ENCODE results near the gene TRAPPC6A. TPM values are rescaled to one million over a fixed set of nuclear protein-coding genes. Genes with fewer than 3 reads are reported as not detected.

Gene TRAPPC6A
- total RNA-seq, 1 experiment from 2014 or later, result 32.2 TPM

DNA sequence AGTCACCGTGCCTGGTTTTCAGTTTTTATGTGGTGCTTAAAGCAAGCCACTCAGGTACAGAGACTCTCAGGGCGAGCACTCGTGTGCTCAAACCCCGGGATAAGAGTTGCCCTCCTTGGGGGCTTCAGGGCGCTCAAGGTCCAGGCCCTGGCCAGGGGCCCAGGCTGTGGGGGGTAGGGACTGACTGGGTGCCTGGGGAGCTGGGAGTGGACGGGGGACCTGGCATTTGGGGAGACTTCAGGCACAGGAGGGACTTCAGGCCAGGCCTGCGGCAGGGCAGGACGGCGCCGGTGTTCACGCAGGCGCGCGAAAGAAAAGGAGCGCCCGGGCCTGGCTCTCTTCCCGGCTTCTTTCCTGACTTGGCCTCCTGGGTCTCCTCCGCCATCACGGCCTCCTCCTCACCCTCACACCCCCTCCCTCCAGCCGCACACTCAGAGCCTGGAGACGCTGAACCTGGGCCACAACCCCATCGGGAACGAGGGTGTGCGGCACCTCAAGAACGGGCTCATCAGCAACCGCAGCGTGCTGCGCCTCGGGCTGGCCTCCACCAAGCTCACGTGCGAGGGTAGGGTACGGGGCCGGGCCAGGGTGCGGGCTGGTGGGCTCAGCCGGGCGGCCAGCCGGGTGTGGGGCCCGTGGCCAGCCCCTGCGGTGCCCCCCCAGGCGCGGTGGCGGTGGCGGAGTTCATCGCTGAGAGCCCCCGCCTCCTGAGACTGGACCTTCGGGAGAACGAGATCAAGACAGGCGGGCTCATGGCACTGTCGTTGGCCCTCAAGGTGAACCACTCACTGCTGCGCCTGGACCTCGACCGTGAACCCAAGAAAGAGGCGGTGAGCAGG, 33.4 kb downstream of the TRAPPC6A start:
- no peaks in the 10 kb centered on the region for H3K36me3 ChIP-seq (ENCODE audit: insufficient read depth, low read length)

DNA sequence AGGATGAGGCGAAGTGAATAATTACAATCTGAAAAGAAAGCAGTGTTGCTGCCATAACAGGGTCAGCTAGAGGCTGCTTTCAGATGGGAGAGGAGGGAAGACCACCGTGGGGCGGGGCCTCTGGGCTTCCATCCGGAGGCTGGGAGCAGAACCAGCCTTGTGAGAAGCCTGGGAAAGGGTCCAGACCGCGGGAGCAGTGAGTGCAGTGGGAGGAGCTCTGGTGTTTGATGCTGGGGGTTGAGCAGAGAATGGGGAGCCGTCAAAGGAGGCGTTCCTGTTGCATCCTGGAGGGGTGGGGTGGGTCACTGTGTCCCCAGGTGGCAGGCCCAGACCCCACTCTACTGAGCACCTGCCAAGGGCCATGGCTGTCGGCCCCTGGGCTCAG, 35.3 kb downstream of the TRAPPC6A start:
- no peak overlapping the region for H3K9ac ChIP-seq (ENCODE audit: low read length)

More for the DNA sequence above, 33.4 kb downstream of the TRAPPC6A start:
- no peaks in the 10 kb centered on the region for H3K27me3 ChIP-seq (ENCODE audit: low read length)
- no peaks in the 10 kb centered on the region for H3K4me1 ChIP-seq (ENCODE audit: low read length)
- H3K9me2 ChIP-seq (replicated peaks; ENCODE audit: insufficient read depth, low read length), result no peaks in the 10 kb centered on the region
- H3K79me2 ChIP-seq (ENCODE audit: low read length), result peaks cover 3% of the 10 kb centered on the region; the same call in 1 of the 2 replicates
- no peak overlapping the region for H3K4me3 ChIP-seq (ENCODE audit: low read length)
- no peak overlapping the region for H2AFZ ChIP-seq (ENCODE audit: low read length)
- H3K9me3 ChIP-seq (ENCODE audit: low read length), result no peaks in the 10 kb centered on the region
- H4K20me1 ChIP-seq (ENCODE audit: insufficient read depth, low read depth, low read length), result no peaks in the 10 kb centered on the region
- no peak overlapping the region for H3K27ac ChIP-seq (ENCODE audit: low read length)
- no peak for DNase-seq
- H3K9ac ChIP-seq (ENCODE audit: low read length), result no peak overlapping the region
- no peak overlapping the region for H3K4me2 ChIP-seq (ENCODE audit: low read depth, low read length, poor library complexity, severe bottlenecking)

DNA sequence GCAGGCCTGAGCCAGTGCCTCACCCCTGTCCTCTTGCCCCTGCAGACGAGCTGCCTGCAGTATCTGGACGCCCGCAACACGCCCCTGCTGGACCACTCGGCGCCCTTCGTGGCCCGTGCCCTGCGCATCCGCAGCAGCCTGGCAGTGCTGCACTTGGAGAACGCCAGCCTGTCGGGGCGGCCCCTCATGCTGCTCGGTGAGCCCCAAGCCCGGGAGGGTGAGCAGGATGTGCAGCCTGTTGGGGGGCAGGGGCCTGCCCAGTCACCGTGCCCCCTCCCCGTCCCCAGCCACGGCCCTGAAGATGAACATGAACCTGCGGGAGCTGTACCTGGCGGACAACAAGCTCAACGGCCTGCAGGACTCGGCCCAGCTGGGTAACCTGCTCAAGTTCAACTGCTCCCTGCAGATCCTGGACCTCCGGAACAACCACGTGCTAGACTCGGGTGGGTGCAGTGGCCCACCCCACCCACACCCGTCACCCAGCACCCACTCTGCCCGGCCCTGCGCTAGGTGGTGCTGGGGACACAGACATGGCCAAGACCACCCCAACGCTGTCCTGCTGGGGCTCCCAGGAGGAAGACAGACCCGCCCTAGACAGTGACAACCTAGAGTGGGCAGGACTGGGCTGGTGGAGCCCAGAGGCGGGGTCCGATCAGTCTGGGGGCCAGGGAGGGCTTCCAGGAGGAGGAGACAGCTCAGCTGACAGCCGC, 35.9 kb downstream of the TRAPPC6A start:
- Histone ChIP-seq H3K9me3 (ENCODE audit: low read length) (no peaks in the 10 kb centered on the region), H3K4me2 (ENCODE audit: low read depth, low read length, poor library complexity, severe bottlenecking) (no peak overlapping the region), H4K20me1 (ENCODE audit: insufficient read depth, low read depth, low read length) (no peaks in the 10 kb centered on the region), H3K79me2 (ENCODE audit: low read length) (peaks cover 20% of the 10 kb centered on the region), H3K36me3 (ENCODE audit: insufficient read depth, low read length) (no peaks in the 10 kb centered on the region), H3K27ac (ENCODE audit: low read length) (no peak overlapping the region), H2AFZ (ENCODE audit: low read length) (no peak overlapping the region), H3K9ac (ENCODE audit: low read length) (no peak overlapping the region), H3K4me1 (ENCODE audit: low read length) (peaks cover 15% of the 10 kb centered on the region), H3K9me2 (replicated peaks; ENCODE audit: insufficient read depth, low read length) (no peaks in the 10 kb centered on the region), H3K4me3 (ENCODE audit: low read length) (no peak overlapping the region), H3K27me3 (ENCODE audit: low read length) (no peaks in the 10 kb centered on the region)
- DNase-seq, result no peak

More for the DNA sequence above, 35.3 kb downstream of the TRAPPC6A start:
- H3K27me3 ChIP-seq (ENCODE audit: low read length), result no peaks in the 10 kb centered on the region
- no peak overlapping the region for H3K4me3 ChIP-seq (ENCODE audit: low read length)
- no peaks in the 10 kb centered on the region for H4K20me1 ChIP-seq (ENCODE audit: insufficient read depth, low read depth, low read length)
- DNase-seq, result no peak
- H3K79me2 ChIP-seq (ENCODE audit: low read length), result peaks cover 17% of the 10 kb centered on the region
- H3K36me3 ChIP-seq (ENCODE audit: insufficient read depth, low read length), result no peaks in the 10 kb centered on the region
- H3K4me1 ChIP-seq (ENCODE audit: low read length), result peaks cover 10% of the 10 kb centered on the region
- no peak overlapping the region for H2AFZ ChIP-seq (ENCODE audit: low read length)
- H3K9me2 ChIP-seq (replicated peaks; ENCODE audit: insufficient read depth, low read length), result no peaks in the 10 kb centered on the region
- H3K9me3 ChIP-seq (ENCODE audit: low read length), result no peaks in the 10 kb centered on the region
- no peak overlapping the region for H3K4me2 ChIP-seq (ENCODE audit: low read depth, low read length, poor library complexity, severe bottlenecking)
- H3K27ac ChIP-seq (ENCODE audit: low read length), result no peak overlapping the region

DNA sequence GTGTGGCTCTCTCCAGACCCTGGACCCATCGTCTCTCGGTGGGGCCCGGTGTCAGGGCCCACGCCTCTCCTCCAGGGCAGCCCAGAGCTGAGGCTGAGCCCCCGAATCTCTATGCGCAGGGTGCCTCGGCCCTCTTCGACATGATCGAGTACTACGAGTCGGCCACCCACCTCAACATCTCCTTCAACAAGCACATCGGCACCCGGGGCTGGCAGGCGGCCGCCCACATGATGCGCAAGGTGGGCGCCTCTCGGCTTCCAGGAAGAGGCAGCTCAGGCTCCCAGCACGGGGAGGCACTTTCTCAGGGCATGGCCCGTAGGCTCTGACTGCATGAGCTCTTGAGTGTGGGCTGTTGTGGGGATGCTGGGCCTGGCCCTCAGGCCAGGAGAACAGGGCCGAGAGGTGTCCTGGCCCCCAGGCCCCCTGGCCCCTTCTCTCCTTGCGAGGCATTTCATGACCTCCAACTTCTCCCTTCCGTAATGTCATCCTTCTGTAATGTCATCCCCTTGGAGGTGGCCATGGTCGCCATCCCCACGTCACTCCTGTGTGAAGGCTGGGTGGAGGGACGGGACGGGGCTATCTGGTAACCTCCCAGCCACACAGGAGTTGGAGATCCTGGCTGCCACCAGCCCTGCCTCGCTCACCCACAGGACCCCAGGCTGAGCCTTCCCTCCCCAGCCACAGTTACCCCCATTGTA, 36.7 kb downstream of the TRAPPC6A start:
- no peak overlapping the region for H3K27ac ChIP-seq (ENCODE audit: low read length)
- no peaks in the 10 kb centered on the region for H3K27me3 ChIP-seq (ENCODE audit: low read length)
- no peak overlapping the region for H2AFZ ChIP-seq (ENCODE audit: low read length)
- H3K36me3 ChIP-seq (ENCODE audit: insufficient read depth, low read length), result no peaks in the 10 kb centered on the region
- peaks cover 24% of the 10 kb centered on the region for H3K4me1 ChIP-seq (ENCODE audit: low read length)
- no peak overlapping the region for H3K9ac ChIP-seq (ENCODE audit: low read length)
- H3K9me2 ChIP-seq (replicated peaks; ENCODE audit: insufficient read depth, low read length), result no peaks in the 10 kb centered on the region
- H3K9me3 ChIP-seq (ENCODE audit: low read length), result no peaks in the 10 kb centered on the region
- no peaks in the 10 kb centered on the region for H4K20me1 ChIP-seq (ENCODE audit: insufficient read depth, low read depth, low read length)
- H3K4me2 ChIP-seq (ENCODE audit: low read depth, low read length, poor library complexity, severe bottlenecking), result no peak overlapping the region
- no peak overlapping the region for H3K4me3 ChIP-seq (ENCODE audit: low read length)
- DNase-seq, result no peak
- peaks cover 21% of the 10 kb centered on the region for H3K79me2 ChIP-seq (ENCODE audit: low read length)

DNA sequence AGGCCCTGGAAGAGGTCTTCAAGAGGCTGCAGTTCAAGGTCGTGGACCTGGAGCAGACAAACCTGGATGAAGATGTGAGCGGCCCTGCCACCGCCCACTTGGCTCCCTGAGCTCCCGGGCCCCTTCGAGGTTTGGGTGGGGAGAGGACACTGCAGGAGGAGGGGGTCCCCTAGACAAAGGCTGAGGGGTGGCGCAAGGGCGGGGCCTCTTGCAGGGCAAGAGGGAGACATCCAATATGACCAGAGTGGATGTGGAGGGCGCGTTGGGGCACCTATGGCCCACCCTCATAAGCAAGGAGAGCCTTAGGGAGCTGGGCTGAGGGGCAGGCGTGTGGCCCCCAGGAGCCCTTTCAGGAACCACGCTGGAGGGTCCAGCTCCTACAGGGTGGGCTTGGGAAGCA, 37.5 kb downstream of the TRAPPC6A start:
- H3K9me2 ChIP-seq (replicated peaks; ENCODE audit: insufficient read depth, low read length), result no peaks in the 10 kb centered on the region

DNA sequence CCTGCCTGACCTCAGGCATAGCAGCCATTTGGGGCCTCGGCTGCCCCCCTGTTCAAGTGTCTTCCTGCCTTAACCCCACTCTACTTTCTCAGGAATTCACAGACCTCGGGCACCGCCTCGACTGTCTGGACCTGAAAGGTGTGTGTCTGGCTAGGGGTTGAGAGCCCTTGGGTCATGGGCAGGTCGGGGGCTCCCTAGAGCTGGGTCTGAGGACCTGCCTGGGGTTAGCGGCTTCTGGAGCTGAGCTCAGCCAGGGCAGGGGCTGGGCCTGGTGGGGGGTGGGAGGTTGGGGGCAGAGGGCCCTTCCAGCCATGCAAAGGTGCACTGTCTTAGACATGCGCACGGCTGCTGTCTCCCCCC, 37.9 kb downstream of the TRAPPC6A start:
- Histone ChIP-seq H3K36me3 (ENCODE audit: insufficient read depth, low read length) (no peaks in the 10 kb centered on the region), H3K9me2 (replicated peaks; ENCODE audit: insufficient read depth, low read length) (no peaks in the 10 kb centered on the region), H3K27ac (ENCODE audit: low read length) (no peak overlapping the region), H3K4me2 (ENCODE audit: low read depth, low read length, poor library complexity, severe bottlenecking) (no peak overlapping the region), H4K20me1 (ENCODE audit: insufficient read depth, low read depth, low read length) (no peaks in the 10 kb centered on the region), H3K4me1 (ENCODE audit: low read length) (peaks cover 36% of the 10 kb centered on the region), H3K4me3 (ENCODE audit: low read length) (no peak overlapping the region), H3K9me3 (ENCODE audit: low read length) (no peaks in the 10 kb centered on the region), H2AFZ (ENCODE audit: low read length) (no peak overlapping the region), H3K9ac (ENCODE audit: low read length) (no peak overlapping the region), H3K79me2 (ENCODE audit: low read length) (peaks cover 31% of the 10 kb centered on the region), H3K27me3 (ENCODE audit: low read length) (no peaks in the 10 kb centered on the region)
- no peak for DNase-seq

More for the DNA sequence above, 37.5 kb downstream of the TRAPPC6A start:
- Histone ChIP-seq H4K20me1 (ENCODE audit: insufficient read depth, low read depth, low read length) (no peaks in the 10 kb centered on the region), H3K27me3 (ENCODE audit: low read length) (no peaks in the 10 kb centered on the region), H3K27ac (ENCODE audit: low read length) (no peak overlapping the region), H3K79me2 (ENCODE audit: low read length) (peaks cover 27% of the 10 kb centered on the region), H3K4me1 (ENCODE audit: low read length) (peaks cover 32% of the 10 kb centered on the region), H3K36me3 (ENCODE audit: insufficient read depth, low read length) (no peaks in the 10 kb centered on the region), H3K4me2 (ENCODE audit: low read depth, low read length, poor library complexity, severe bottlenecking) (no peak overlapping the region), H2AFZ (ENCODE audit: low read length) (no peak overlapping the region), H3K9me3 (ENCODE audit: low read length) (no peaks in the 10 kb centered on the region), H3K4me3 (ENCODE audit: low read length) (no peak overlapping the region), H3K9ac (ENCODE audit: low read length) (no peak overlapping the region)
- DNase-seq, result no peak

DNA sequence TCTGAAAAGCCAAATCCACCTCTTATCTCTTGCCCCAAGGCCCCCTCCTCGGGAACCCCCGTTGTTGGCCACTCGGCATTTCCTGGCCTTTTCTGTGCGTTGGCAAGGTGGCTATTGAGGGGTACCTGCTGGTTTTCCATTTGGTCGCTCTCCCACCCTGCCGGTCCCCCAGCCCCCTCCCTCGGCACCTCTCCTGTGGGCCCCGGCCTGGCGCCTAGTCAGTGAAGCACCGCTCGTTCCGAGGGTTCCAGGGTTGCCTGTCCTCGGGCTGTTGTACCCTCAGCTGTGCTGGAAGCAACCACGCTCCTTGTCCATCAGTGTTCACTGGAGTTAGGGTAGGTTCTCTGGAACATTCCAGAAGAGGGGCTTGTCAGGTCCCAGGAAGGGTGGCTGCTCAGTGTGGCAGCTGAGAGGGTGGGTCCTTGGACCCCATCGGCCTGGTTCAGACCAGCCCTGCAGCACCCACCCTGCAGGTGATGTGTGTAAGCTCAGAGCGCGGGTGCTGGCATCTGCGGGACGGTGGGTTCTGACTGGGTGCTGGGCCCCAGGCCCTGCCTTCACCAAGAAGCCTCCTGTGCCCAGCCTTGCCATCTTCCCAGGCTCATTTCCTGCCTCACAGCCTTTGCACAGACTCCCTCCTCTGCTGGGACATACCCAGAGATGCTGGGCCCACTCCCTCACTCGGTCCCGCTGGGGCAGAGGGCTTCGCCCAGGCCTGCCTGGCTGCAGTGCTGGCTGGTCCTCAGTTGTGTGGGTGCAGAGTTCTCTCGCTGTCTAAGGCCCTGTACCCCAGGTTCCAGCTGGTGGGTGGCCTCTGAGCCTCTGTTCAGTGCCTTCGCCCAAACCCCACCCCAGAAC, 38.5 kb downstream of the TRAPPC6A start:
- Histone ChIP-seq H3K36me3 (ENCODE audit: insufficient read depth, low read length) (no peaks in the 10 kb centered on the region), H3K27me3 (ENCODE audit: low read length) (no peaks in the 10 kb centered on the region), H3K9me2 (replicated peaks; ENCODE audit: insufficient read depth, low read length) (no peaks in the 10 kb centered on the region), H3K4me2 (ENCODE audit: low read depth, low read length, poor library complexity, severe bottlenecking) (no peak overlapping the region), H3K9ac (ENCODE audit: low read length) (no peak overlapping the region), H4K20me1 (ENCODE audit: insufficient read depth, low read depth, low read length) (no peaks in the 10 kb centered on the region), H3K9me3 (ENCODE audit: low read length) (no peaks in the 10 kb centered on the region), H2AFZ (ENCODE audit: low read length) (no peak overlapping the region), H3K4me1 (ENCODE audit: low read length) (peaks cover 42% of the 10 kb centered on the region), H3K4me3 (ENCODE audit: low read length) (no peak overlapping the region), H3K27ac (ENCODE audit: low read length) (peak overlapping the region; percentile 88; the same call in 1 of the 2 replicates), H3K79me2 (ENCODE audit: low read length) (peaks cover 37% of the 10 kb centered on the region)
- no peak for DNase-seq
